HG03066 (cell line): Measurements from ENCODE around the gene PPM1E.
"Not testable (repeated sequence)": the region's sequence is repeated elsewhere in the genome, so short reads cannot be mapped to it uniquely, and the experiment has no call there.

Experiments used
- ATAC-seq: cut with Tn5 transposase; IDR thresholded peaks from one replicate; pipeline ENCODE4 v1.9.1; 2021; ENCODE audit warnings: low read depth; ENCODE audit not compliant: unreplicated experiment

PPM1E gene

DNA sequence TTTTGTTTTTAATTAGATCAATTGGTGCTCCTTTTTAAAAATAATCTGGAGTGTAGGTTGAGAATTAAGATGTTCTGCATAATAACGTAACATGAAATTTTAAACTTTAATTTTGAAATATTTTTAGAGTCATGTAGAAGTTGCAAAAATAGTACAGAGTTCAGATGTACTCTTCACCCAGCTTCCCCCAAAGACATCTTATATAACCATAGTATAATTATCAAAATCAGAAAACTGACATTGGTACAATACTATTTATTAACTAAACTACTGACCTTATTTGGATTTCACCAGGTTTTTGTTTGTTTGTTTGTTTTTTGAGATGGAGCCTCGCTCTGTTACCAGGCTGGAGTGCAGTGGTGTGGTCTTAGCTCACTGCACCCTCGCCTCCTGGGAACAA, 76.9 kb downstream of the PPM1E start:
- no peak for ATAC-seq

DNA sequence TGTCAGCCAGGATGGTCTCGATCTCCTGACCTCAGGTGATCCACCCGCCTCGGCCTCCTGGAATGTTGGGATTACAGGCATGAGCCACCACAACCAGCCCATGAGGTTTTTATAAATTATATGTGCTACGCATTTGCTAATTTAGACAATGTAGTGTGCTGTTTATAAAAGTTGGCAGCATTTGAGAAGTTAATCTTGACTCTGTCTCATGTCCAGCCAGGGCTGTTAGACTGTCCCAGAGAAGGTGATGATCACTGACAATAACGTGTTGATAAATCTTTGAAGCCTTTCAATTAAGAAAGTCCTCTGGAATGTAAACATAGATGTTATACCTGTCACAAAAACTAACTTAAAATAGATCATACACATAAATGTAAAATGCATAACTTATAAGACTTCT, 82.0 kb downstream of the PPM1E start:
- no peak for ATAC-seq

DNA sequence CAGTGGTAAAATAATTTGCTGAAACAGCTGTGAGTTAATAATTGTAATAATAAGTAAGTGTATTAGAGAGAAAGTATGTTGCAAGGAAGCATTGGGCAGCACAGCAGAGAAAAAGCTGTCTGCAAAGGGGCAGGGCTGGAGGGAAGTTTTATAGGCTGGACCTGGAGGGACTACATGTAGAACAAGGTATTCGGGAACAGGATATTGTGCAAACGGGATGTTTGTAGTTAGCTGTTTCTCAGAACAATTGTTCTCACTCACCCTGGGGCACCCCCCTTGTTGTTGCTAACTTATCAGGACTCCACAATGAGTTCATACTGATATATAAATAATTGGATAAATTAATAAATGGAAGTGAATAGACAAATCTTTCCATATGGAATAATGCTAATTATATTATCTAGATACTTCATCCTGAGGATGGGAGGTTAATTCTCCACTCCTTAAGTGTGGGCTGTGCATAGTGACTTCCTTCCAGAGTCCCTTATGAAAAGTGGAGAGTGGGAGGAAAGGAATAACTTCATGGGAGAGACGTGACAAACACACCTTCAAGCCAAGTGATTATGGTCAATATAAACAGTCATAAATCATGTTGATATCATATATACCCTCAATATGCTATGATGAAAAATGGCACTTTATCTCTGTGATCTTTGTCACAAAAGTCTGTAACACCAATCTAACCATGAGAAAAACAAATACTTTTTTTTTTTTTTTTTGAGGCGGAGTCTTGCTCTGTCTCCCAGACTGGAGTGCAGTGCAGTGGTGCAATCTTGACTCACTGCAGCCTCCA, 85.4 kb downstream of the PPM1E start:
- no peak for ATAC-seq

DNA sequence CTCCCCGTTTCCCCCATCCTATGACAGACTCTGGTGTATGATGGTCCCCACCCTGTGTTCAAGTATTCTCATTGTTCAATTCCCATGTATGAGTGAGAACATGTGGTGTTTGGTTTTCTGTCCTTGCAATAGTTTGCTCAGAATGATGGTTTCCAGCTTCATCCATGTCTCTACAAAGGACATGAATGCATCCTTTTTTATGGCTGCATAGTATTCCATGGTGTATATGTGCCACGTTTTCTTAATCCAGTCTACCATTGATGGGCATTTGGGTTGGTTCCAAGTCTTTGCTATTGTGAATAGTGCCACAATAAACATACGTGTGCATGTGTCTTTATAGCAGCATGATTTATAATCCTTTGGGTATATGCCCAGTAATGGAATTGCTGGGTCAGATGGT, 90.8 kb downstream of the PPM1E start:
- ATAC-seq: not testable (repeated sequence)

DNA sequence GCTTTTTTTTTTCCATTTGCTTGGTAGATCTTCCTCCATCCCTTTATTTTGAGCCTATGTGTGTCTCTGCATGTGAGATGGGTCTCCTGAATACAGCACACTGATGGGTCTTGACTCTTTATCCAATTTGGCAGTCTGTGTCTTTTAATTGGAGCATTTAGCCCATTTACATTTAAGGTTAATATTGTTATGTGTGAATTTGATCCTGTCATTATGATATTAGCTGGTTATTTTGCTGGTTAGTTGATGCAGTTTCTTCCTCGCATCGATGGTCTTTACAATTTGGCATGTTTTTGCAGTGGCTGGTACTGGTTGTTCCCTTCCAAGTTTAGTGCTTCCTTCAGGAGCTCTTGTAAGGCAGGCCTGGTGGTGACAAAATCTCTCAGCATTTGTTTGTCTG, 94.5 kb downstream of the PPM1E start:
- ATAC-seq: not testable (repeated sequence)

DNA sequence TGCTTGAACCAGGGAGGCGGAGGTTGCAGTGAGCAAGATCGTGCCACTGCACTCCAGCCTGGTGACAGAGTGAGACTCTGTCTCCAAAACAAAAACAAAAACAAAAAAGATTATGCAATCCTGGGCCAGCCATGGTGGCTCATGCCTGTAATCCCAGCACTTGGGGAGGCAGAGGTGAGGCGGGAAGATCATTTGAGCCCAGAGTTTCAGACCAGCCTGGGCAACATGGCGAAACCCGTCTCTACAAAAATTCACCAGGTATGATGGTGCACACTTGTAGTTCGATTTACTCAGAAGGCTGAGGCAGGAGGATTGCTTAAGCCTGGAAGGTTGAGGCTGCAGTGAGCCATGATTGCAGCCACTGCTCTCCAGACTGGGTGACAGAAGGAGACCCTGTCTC, 109.6 kb downstream of the PPM1E start:
- ATAC-seq: no peak

DNA sequence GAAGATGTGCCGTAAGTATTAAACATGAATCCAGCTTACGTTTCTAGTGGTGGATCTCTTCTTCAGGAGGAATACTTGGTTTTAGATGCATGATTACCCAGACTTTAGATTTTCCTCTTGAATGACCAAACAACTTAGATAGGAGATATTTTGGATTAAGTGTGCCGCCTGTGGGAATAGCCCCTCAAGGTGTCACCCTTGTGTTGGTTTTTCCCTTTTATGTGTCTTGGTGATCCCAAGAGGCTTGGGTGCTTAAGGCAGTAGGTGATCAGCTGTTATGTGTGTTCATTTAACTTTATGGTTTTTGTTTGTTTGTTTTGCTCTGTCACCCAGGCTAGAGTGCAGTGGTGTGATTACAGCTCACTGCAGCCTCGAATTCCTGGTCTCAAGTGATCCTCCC, 115.1 kb downstream of the PPM1E start:
- no peak for ATAC-seq

DNA sequence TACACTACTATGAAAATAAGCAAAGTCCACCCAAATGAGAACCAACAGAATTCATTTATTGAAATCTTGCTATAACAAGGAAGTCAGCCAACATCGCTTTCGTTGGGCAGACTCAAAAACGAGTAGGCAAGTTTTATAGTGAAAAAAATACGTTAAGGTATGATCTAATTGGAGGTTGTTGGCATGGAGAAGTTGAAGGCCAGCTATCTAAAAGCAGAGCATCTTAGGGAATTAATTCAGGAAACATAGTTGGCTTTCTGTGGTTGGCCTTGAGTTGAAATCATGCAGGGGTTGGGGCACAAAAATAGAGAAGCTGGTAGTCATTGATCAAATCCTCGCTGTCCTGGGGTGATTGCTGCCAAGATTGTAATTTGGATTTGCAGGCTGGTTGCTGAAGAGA, 118.3 kb downstream of the PPM1E start:
- no peak for ATAC-seq

DNA sequence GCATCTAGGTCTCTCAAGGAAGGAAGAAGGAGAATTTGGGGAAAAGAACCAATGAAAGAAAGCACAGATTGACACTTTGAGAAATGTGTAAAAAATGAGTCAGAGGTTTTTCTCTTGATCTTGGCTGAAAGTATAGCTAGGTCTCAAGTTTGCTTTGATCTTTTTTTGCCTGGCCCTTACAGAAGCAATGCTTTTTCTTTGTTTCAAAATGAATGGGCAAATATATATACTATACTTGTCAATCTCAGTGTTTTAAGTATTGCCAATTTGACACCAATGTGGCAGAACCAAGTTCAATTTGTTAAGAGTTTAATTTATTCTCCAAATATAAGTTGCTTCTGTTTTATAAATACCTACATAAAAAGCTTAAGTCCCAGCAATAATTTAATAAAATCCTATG, 119.6 kb downstream of the PPM1E start:
- no peak for ATAC-seq

DNA sequence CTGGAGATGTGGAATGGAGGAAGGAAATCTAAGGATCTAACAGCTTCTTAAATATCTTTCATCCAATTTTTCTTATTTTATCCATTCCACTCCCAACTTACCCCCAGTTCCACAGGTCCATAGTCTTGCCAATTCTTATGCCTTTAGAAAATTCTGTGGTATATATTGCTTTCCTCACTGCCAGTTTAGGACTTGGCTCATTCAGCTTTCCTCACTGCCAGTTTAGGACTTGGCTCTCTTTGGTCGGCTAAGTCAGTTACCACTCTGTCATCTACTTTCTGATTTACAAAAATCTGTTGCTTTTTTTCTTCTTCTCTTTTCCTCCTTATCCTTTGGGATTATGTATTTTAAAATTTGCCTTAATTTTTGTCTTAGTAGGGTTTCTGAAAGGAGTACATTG, 128.5 kb downstream of the PPM1E start:
- no peak for ATAC-seq

DNA sequence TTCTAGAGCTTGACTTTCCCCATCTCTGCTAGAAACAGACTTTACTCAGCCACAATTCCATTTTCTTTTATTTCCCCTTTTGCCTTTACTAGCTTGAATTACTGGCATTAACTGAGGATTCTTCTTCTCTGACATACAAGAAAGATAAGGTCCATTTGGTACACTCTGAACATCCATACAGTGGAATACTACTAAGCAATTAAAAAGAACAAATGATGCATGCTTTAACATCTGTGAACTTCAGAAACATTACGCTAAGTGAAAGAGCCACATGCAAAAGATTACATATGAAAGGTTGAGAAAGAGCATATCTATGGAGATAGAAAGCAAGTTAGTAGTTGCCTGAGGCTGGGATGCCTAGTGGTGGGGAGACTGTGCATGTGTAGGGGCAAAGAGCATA, 130.9 kb downstream of the PPM1E start:
- no peak for ATAC-seq

DNA sequence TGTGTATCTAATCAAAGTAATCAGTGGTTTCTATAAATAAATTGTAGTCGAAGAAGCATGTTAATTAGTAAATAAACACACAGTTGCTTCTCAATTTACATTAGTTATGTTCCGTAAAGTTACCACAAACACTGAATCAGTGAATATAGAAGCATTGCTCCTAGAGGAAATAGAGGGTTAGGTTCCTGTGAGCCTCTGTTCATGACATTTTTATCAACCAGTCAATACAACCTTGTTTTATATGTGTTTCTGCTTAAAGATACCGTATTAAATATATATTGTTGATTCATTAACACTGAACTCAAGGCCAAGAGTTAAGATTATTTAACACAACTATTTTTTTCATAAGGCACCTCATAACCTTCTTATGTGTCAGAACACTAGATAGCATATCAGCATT, 134.3 kb downstream of the PPM1E start:
- ATAC-seq: no peak

DNA sequence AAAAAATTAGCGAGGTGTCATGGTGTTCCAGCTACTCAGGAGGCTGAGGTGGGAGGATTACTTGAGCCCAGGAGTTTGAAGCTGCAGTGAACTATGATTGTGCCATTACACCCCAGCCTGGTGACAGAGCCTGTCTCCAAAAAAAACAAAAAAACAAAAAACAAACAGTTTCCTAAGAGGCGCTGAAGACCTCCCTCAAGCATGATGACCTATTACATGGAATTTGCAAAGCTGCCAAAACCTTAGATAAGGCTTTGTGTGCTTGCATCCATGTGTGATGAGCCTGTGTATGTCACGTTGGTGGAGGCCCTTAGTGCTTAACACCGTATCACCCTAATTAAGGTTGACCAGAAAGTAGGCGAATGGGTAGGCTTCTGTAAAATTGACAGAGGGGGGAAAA, 143.5 kb downstream of the PPM1E start:
- no peak for ATAC-seq

DNA sequence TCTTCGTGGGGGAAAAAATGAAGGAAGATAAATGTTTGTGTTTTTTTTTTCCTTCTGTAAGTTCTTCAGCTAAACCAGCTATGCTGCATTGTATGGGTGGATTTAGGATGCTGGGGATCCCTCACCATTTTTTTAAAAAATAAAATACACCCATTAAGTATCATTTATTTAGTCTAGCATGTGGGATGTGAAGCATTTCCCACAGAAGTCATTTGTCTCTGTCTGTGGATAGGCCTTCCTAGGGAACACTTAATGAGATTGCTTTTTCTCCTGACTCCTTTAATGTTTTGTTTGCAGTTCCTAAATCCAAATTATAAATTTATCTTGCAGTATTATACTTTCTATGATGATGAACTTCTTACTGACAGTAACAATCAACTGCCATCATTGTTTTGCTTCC, 146.7 kb downstream of the PPM1E start:
- no peak for ATAC-seq

DNA sequence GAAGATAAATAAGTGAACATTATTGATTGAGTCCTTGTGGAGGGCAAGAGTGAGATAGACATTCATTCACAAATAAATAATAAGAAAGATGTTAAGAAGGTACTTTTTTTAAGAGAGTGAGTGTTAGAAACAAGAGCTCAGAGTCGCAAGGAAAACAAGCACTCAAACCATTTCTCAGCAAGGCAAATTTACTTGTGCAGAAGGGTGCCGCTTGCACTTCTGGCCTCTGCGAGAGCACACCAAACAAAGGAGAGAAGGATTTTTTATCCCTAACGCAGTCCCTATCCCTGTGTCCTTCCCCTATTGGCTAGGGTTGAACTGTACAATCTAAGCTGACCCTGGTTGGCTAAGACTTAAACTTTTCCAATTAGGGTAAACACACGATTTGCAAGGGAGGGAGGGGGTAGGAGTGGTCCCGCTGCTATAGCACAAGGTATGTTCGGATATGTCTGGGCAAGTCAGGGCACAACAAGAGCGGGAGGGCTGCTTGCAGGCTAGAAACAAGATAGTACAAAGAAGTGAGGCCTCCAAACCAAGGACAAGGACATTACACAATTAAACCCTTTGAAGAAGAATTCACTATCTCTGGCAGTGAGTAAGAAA, 156.2 kb downstream of the PPM1E start:
- no peak for ATAC-seq

DNA sequence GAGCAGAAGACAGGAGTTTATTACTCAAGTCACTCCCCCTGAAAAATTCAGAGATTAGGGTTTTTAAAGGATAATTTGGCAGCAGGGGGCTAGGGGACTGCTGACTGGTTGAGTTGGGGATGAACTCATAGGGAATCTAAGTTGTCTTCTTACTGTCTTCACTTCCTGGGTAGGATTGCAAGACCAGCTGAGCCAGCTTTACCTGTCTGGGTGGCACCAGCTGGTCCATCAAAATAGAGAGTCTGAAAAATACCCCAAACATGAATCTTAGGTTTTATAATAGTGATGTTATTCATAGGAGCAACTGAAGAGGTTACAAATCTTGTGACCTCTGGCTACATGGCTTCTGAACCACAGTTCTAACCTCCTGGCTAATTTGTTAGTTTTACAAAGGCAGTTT, 157.9 kb downstream of the PPM1E start:
- ATAC-seq: no peak

DNA sequence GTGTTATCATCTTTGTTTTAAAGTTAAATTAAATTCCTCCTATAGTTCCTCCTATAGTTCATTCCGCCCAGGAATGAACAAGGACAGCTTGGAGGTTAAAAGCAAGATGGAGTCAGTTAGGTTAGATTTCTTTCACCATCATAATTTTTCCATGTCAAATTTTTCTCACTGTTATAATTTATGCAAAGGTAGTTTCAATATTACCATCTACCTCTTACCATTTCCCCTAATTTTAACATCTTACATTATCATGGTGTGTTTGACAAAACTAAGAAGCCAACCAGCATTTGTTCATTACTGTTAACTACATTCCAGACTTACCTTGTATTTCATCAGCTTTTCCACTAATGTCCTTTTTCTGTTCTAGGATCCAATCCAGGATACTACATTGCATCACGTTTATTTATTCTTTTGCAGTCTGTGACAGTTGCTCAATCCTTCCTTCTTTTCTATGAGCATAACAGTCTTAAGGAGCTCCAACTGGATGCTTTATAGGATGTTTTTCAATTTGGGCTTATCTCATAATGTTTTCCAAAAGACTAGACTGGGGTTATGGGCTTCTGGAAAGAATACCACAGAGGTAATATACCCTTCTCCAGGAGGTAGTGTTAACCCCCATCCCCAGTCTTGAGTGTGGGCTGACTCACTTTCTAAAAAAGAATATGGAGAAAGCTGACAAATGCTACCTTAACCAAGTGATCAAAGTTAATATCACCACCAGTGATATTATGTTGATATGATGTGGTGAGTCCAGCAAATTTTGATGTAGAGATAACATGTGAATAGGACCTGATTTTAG, 158.5 kb downstream of the PPM1E start:
- ATAC-seq: no peak

DNA sequence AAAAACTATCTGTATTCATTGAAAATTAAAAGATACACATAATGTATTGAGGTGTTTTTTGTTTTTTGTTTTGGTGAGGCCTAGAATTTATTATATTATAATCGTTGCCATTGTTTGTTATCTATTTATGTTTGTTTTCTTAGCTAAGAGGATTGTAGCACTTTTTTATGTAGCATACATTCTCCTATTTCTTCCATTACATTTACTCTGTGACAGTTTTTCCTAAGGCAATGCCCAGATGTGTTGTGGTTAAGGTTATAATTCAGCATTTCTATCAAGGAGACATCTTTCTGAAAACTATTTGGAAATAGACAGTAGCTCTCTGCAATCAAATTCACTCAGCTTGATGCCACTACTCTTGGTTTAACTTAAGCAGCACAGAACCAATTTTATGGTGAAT, 161.6 kb downstream of the PPM1E start:
- ATAC-seq: no peak

DNA sequence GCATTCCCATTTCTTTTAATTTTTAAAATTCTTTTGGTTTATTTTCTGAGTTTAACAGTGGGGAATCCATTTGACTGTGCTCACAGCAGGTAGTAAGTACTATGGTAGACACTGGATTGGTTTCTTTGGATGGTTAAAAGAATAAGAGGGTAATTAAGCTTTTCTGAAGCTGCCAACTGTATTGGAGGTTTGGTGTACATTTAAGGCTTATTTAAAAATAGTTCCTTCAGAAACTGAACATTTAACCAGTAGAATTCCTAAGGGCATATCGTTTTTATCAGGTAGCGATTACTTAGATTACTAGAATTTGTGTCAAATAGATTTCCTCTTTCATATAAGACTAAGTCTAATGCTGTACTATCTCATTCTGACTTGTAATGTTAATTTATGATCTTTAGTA, 162.4 kb downstream of the PPM1E start:
- no peak for ATAC-seq

DNA sequence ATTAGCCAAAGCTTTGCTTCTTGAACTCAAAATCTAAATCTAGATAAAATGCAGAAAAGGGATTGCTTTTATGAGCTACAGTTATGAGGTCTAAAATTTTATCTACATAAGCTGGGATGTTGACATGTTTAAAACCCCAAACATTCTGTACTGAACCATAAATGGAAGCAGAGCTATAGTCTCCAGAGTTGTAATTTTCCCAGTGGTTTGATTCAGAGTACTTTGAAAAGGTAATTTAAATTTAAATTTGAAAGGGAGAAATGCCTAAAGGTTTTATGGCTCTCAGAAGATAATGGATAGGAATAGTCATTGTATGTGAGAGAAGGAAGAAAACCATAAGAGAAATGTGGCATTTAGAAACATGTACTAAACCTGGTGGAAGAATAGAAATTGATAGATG, 163.2 kb downstream of the PPM1E start:
- no peak for ATAC-seq

DNA sequence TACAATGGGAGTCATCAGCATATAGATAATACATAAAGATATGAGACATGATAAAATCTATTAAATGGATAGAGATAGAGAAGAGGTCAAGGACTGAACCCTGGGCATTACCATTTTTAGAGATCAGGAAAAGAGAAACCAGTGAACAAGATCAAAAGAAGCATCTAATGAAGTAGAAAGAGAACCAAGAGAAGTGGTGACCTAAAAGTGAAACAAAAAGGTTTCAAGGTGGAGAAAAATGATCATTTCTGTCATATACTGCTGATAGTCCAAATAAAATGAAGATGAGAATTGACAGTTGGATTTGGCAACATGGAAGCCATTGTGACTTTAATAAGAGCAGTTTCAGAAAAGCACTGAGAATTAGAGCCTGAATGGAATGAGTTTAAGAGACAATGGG, 165.1 kb downstream of the PPM1E start:
- no peak for ATAC-seq

DNA sequence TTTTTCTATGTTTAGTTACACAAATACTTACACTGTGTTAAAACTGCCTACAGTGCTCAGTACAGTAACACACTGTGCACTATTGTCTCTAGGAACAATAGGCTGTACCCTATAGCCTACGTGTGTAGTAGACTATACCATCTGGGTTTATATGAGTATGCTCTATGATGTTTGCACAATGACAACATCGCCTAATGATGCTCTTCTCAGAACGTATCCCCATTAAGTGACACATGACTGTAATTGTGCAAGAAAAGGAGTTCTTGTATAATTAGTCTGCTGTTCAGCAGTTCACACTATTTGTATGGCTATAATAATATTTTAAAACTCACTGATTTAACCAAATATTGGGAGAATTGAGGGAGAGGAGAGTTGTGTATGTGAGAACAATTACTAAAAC, 177.3 kb downstream of the PPM1E start:
- no peak for ATAC-seq
